Measurements from ENCODE around the gene ACADL.

DNA sequence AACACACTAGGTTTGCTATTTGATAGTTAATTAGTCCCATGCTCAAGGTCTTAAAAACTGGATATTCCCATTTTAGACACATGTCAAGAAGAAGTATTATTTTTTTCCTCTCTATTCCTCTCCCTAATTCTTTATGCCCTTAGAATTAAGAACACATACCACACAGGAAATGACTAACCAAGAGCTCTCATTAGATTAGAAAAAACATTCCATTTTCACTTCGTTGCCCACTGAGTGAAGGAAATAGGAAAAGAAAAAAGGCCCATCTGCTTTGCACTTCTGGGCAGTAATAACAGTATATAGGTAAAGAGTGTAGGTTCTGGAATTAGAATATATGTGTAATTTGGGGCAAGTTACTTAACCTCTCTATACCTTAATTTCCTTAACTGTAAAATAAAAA is 26.9 kb downstream of the ACADL start:
- TF ChIP-seq ZNF274 (IDR thresholded peaks at IDR 0.05; ENCODE audit: low read depth, low read length) (no peak), YY1 (IDR thresholded peaks at IDR 0.05; ENCODE audit: insufficient read depth, insufficient read length) (no peak), SUZ12 (IDR thresholded peaks at IDR 0.05; ENCODE audit: extremely low read depth, insufficient read depth, insufficient read length) (no peak)

Measured in NT2/D1 (cell line).